GM12878 (cell line): Measurements from ENCODE around the gene S100A8. TPM values are rescaled to one million over a fixed set of nuclear protein-coding genes. Genes with fewer than 3 reads are reported as not detected.

Source experiments
- ATAC-seq: fragments of 200-7000 bp; cut with Tn5 transposase; 3 replicates; pipeline ENCODE4 v1.9.1; 2020; ENCODE audit warnings: mild to moderate bottlenecking, moderate library complexity
- BruUV-seq: library from RNA; stranded (reverse); fragments of 400-500 nt; replicated peaks from 2 replicates; lab custom pipeline; 2021; lab: Mats Ljungman, UMichigan
- CTCF ChIA-PET: fragments of 300-600 bp; sonication (Branson Sonifier 250); formaldehyde crosslinking; extraction: SDS; loops from one replicate; lab custom pipeline; 2021; ENCODE audit warnings: inconsistent platforms; lab: Yijun Ruan, JAX
- POLR2A ChIA-PET: fragments of 350-600 bp; formaldehyde crosslinking; extraction: SDS; loops from one replicate; lab custom pipeline; 2021; ENCODE audit warnings: inconsistent platforms; lab: Charles Lee
- RAD21 ChIA-PET: fragments of 300-600 bp; sonication (Branson Sonifier 250); formaldehyde crosslinking; loops from one replicate; lab custom pipeline; 2023; ENCODE audit warnings: antibody characterized with exemption; ENCODE audit not compliant: unreplicated experiment; lab: Charles Lee
- SMC1A ChIA-PET: fragments of 300-600 bp; sonication (Branson Sonifier 250); formaldehyde crosslinking; loops from one replicate; lab custom pipeline; 2023; ENCODE audit not compliant: unreplicated experiment, uncharacterized antibody; lab: Charles Lee
- DNase-seq: peaks from one replicate; pipeline ENCODE4 v3.0.0-alpha.2; 2011; ENCODE audit warnings: low read depth, low spot score
- FAIRE-seq: peaks from 3 replicates; lab custom pipeline; 2011; peaks lifted over from hg19 to GRCh38; lab: Jason Lieb, UNC
- H2AFZ ChIP-seq: 2 replicates; pipeline ENCODE4 v1.6.0; 2011; ENCODE audit warnings: low read depth, low read length, control low read depth; ENCODE audit not compliant: control insufficient read depth
- H3K27ac ChIP-seq: 2 replicates; pipeline ENCODE4 v1.5.1; 2011; ENCODE audit warnings: control low read depth; ENCODE audit not compliant: control insufficient read depth, insufficient read depth
- H3K27me3 ChIP-seq, 2 experiments: replicated peaks in 1 of 2; 2 replicates each; pipeline versions ENCODE4 v1.6.0 to v1.6.1; 2011; ENCODE audit warnings: low read length in 1 of 2; ENCODE audit not compliant: control insufficient read depth in 2 of 2, insufficient read depth in 2 of 2
- H3K36me3 ChIP-seq, 2 experiments: 2 replicates each; pipeline ENCODE4 v1.5.1; 2011; ENCODE audit warnings: low read length in 1 of 2; ENCODE audit not compliant: control insufficient read depth in 2 of 2, insufficient read depth in 2 of 2
- H3K4me1 ChIP-seq: 2 replicates; pipeline ENCODE4 v1.6.1; 2011; ENCODE audit warnings: mild to moderate bottlenecking, low read length, moderate library complexity, mixed read lengths; ENCODE audit not compliant: control insufficient read depth, insufficient read depth
- H3K4me2 ChIP-seq: 2 replicates; pipeline ENCODE4 v1.6.0; 2011; ENCODE audit warnings: control low read depth; ENCODE audit not compliant: control insufficient read depth, insufficient read depth
- H3K4me3 ChIP-seq: fragments of 200-600 bp; sonication (generic); 2 replicates; pipeline ENCODE4 v1.5.1; 2016
- H3K79me2 ChIP-seq: 2 replicates; pipeline ENCODE4 v1.6.0; 2011; ENCODE audit warnings: low read length; ENCODE audit not compliant: control insufficient read depth, insufficient read depth
- H3K9ac ChIP-seq: 2 replicates; pipeline ENCODE4 v1.8.0; 2011; ENCODE audit warnings: low read length, control low read depth, mixed read lengths; ENCODE audit not compliant: control insufficient read depth, insufficient read depth
- H3K9me3 ChIP-seq: replicated peaks from 3 replicates; pipeline ENCODE4 v1.5.1; 2011; ENCODE audit warnings: mild to moderate bottlenecking, low read length; ENCODE audit not compliant: control insufficient read depth, insufficient read depth
- H4K20me1 ChIP-seq: 2 replicates; pipeline ENCODE4 v1.6.0; 2011; ENCODE audit not compliant: control insufficient read depth, insufficient read depth
- E2F4 ChIP-seq: IDR thresholded peaks from 2 replicates; pipeline ENCODE4 v1.6.1; 2012; ENCODE audit warnings: low read depth, low read length, improper control_type of control experiment
- IKZF2 ChIP-seq, 2 experiments: fragments of 450-650 bp; IDR thresholded peaks; 2 replicates each; pipeline ENCODE4 v1.6.1; 2017; ENCODE audit warnings: mild to moderate bottlenecking in 2 of 2, moderate library complexity in 2 of 2
- MTA3 ChIP-seq: IDR thresholded peaks from 2 replicates; pipeline ENCODE4 v1.6.1; 2012; ENCODE audit warnings: low read length, inconsistent platforms, borderline replicate concordance
- MYB ChIP-seq: fragments of 150-350 bp; IDR thresholded peaks from 2 replicates; pipeline ENCODE4 v1.6.1; 2014; ENCODE audit warnings: mild to moderate bottlenecking, low read depth, low read length, borderline replicate concordance
- SMAD1 ChIP-seq: fragments of 450-650 bp; IDR thresholded peaks from 2 replicates; pipeline ENCODE4 v1.6.1; 2018; ENCODE audit warnings: mild to moderate bottlenecking, low read depth; ENCODE audit not compliant: partially characterized antibody
- ZNF622 ChIP-seq: fragments of 450-650 bp; IDR thresholded peaks from 2 replicates; pipeline ENCODE4 v1.6.1; 2017; ENCODE audit warnings: mild to moderate bottlenecking, inconsistent platforms
- WGBS: methylation state at CpG from one replicate; pipeline ENCODE4 v1.1.6; 2016; ENCODE audit warnings: low lambda C conversion rate; ENCODE audit not compliant: insufficient replicate concordance, insufficient coverage; ENCODE audit errors: missing lambda C conversion rate; 5-methylcytosine and 5-hydroxymethylcytosine counted together
- in situ Hi-C: fragments of 300-500 bp; cut with MboI; formaldehyde crosslinking; loops from 9 replicates; pipeline ENCODE4 v1.14.3; 2018; ENCODE audit warnings: mixed read lengths
- intact Hi-C: fragments of 100-400 bp; cut with micrococcal nuclease; formaldehyde crosslinking; loops from one replicate; pipeline ENCODE4 v1.14.2; 2022; ENCODE audit not compliant: unreplicated experiment
- polyA plus RNA-seq, 11 experiments: library from polyadenylated mRNA; depleted of rRNA in 4 of 11; unstranded in 6 of 11; stranded (reverse) in 5 of 11; fragments of >200 nt; fragmentation: Nextera tagmentation in 4 of 11; fragmentation: Illumina TruSeq in 1 of 11; extraction: Ambion mirVana in 4 of 11; extraction: Trizol in 1 of 11; gene quantifications; 1 replicate in 1 of 11; 2 replicates in 10 of 11; pipeline versions ENCODE4 v1.2.1 to v1.2.3, GENCODE V29; 2011 to 2016; ENCODE audit warnings: inconsistent platforms in 2 of 11, missing spikeins in 2 of 11, low read depth in 1 of 11
- total RNA-seq, 4 experiments: library from RNA; depleted of rRNA in 3 of 4; stranded (reverse); fragments of >200 nt in 3 of 4; fragmentation: Illumina TruSeq in 1 of 4; extraction: Trizol in 1 of 4; gene quantifications; 2 replicates each; pipeline versions ENCODE4 v1.2.1 to v1.2.3, GENCODE V29; 2013 to 2021
- TF ChIP-seq, protein P1 (sequence below): fragments of 150-350 bp; IDR thresholded peaks from 2 replicates; pipeline ENCODE4 v1.6.1; 2014; ENCODE audit warnings: mild to moderate bottlenecking, low read depth, low read length
- TF ChIP-seq, protein P2 (sequence below): fragments of 450-650 bp; IDR thresholded peaks from 2 replicates; pipeline ENCODE4 v1.6.1; 2017; ENCODE audit warnings: borderline replicate concordance

The S100A8 gene
- total and polyA plus RNA-seq, 10 of the 15 experiments (the other 5 are each of a cell fraction or from before 2014, with no cell fraction given), result 0.28 TPM; not detected in 9

- TF ChIP-seq MTA3, result no peak
- TF ChIP-seq IKZF2 (IDR thresholded peaks at IDR 0.05), result no peak
- TF ChIP-seq ZNF622, result no peak
These were observed 40.1 kb upstream of the S100A8 start (continued) for GRCh38 chr1:153431002-153431401.

DNA sequence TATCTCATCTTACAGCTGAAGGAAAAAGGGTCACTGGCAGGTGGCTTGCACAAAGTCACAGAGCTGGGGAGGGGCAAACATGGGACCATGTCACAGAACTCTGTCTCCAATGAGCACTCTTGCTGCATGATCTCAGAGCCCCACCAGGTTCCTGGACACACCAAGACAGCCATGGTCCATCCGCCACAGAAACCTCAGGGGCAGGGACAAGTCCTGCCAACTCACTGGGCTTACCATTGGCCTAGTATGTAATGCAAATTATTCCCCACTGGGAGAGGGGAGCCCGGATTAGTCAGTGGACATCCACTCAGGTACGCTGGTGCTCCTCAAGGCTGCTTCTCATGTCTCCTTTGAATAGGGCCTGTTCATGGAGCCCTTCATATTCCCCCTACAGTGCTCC lies 39.7 kb upstream of the S100A8 start:
- no TSS peak for BruUV-seq
- ATAC-seq (no peak), FAIRE-seq (no peak), DNase-seq (no peak)
- POLR2A ChIA-PET, result no interaction called here
- no peak overlapping the region for H3K4me2 ChIP-seq
- no peaks in the 10 kb centered on the region for H3K4me1 ChIP-seq
- intact Hi-C loops (no loop called here), in situ Hi-C loops (no loop called here)
- H3K4me3 ChIP-seq, result no peak overlapping the region
- SMC1A ChIA-PET, result no interaction called here
- H4K20me1 ChIP-seq, result no peaks in the 10 kb centered on the region
- H3K9me3 ChIP-seq, result no peaks in the 10 kb centered on the region
- RAD21 ChIA-PET, result no interaction called here
- no peaks in the 10 kb centered on the region for H3K36me3 ChIP-seq
- CTCF ChIA-PET, result interaction anchor here (0.6 to 0.8 kb wide), 2 partner anchors 137 to 166 kb away, joined by 3 read pairs; no protein-coding TSS in a partner anchor
- no peaks in the 10 kb centered on the region for H3K79me2 ChIP-seq
- H3K9ac ChIP-seq, result no peak overlapping the region
- no peak for TF ChIP-seq E2F4
- TF ChIP-seq, protein P1, sequence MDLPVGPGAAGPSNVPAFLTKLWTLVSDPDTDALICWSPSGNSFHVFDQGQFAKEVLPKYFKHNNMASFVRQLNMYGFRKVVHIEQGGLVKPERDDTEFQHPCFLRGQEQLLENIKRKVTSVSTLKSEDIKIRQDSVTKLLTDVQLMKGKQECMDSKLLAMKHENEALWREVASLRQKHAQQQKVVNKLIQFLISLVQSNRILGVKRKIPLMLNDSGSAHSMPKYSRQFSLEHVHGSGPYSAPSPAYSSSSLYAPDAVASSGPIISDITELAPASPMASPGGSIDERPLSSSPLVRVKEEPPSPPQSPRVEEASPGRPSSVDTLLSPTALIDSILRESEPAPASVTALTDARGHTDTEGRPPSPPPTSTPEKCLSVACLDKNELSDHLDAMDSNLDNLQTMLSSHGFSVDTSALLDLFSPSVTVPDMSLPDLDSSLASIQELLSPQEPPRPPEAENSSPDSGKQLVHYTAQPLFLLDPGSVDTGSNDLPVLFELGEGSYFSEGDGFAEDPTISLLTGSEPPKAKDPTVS, result no peak
- TF ChIP-seq SMAD1, result no peak
- TF ChIP-seq, protein P2, sequence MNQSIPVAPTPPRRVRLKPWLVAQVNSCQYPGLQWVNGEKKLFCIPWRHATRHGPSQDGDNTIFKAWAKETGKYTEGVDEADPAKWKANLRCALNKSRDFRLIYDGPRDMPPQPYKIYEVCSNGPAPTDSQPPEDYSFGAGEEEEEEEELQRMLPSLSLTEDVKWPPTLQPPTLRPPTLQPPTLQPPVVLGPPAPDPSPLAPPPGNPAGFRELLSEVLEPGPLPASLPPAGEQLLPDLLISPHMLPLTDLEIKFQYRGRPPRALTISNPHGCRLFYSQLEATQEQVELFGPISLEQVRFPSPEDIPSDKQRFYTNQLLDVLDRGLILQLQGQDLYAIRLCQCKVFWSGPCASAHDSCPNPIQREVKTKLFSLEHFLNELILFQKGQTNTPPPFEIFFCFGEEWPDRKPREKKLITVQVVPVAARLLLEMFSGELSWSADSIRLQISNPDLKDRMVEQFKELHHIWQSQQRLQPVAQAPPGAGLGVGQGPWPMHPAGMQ, result no peak
- TF ChIP-seq MYB, result no peak
- H3K27me3 ChIP-seq, result no peaks in the 10 kb centered on the region; a peak in 2 of 4 replicates
- WGBS, result 0% methylated on average over 3 of the region's 3 CpGs
- H3K27ac ChIP-seq, result no peak overlapping the region
- no peak overlapping the region for H2AFZ ChIP-seq
